NCI-H1436 (cell line): ENCODE measurements around the gene SESN1.

Experiments used
- DNase-seq: peaks from one replicate; lab custom pipeline; 2025; lab: John Stamatoyannopoulos, UW

Gene SESN1

GRCh38 chr6:108959972-108960582 lies 134.6 kb downstream of the SESN1 start:
- no peak for DNase-seq

- no peak for DNase-seq
Observed at GRCh38 chr6:108958900-108959770, 135.5 kb downstream of the SESN1 start.

- DNase-seq: no peak
Observed at GRCh38 chr6:108957221-108957620, 137.4 kb downstream of the SESN1 start.

- DNase-seq: no peak
Observed at GRCh38 chr6:108955329-108955949, 139.2 kb downstream of the SESN1 start.

GRCh38 chr6:108953681-108954080 lies 141.0 kb downstream of the SESN1 start:
- no peak for DNase-seq

- DNase-seq: no peak
Observed at GRCh38 chr6:108952776-108953486, 141.7 kb downstream of the SESN1 start.

GRCh38 chr6:108951351-108951953 lies 143.2 kb downstream of the SESN1 start:
- no peak for DNase-seq

- no peak for DNase-seq
Observed at GRCh38 chr6:108948181-108948661, 146.4 kb downstream of the SESN1 start.

- DNase-seq: no peak
Observed at GRCh38 chr6:108947114-108947854, 147.4 kb downstream of the SESN1 start.

GRCh38 chr6:108946695-108947094 lies 148.0 kb downstream of the SESN1 start:
- no peak for DNase-seq

GRCh38 chr6:108945681-108946159 lies 148.9 kb downstream of the SESN1 start:
- DNase-seq: no peak

GRCh38 chr6:108944707-108945680 lies 149.7 kb downstream of the SESN1 start:
- no peak for DNase-seq

GRCh38 chr6:108944071-108944470 lies 150.6 kb downstream of the SESN1 start:
- DNase-seq: no peak

- DNase-seq: no peak
Observed at GRCh38 chr6:108942556-108943492, 151.8 kb downstream of the SESN1 start.

GRCh38 chr6:108941859-108942258 lies 152.8 kb downstream of the SESN1 start:
- no peak for DNase-seq

GRCh38 chr6:108941281-108941680 lies 153.4 kb downstream of the SESN1 start:
- no peak for DNase-seq

- DNase-seq: no peak
Observed at GRCh38 chr6:108940741-108941140, 153.9 kb downstream of the SESN1 start.

- DNase-seq: no peak
Observed at GRCh38 chr6:108937170-108937569, 157.5 kb downstream of the SESN1 start.
